ENCODE measurements around the gene IL1R2. TPM values are rescaled to one million over a fixed set of nuclear protein-coding genes. Genes with fewer than 3 reads are reported as not detected.

Gene IL1R2, protein sequence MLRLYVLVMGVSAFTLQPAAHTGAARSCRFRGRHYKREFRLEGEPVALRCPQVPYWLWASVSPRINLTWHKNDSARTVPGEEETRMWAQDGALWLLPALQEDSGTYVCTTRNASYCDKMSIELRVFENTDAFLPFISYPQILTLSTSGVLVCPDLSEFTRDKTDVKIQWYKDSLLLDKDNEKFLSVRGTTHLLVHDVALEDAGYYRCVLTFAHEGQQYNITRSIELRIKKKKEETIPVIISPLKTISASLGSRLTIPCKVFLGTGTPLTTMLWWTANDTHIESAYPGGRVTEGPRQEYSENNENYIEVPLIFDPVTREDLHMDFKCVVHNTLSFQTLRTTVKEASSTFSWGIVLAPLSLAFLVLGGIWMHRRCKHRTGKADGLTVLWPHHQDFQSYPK
- total RNA-seq = 8.9 TPM in 1 of 2 replicates, not detected in the other

DNA sequence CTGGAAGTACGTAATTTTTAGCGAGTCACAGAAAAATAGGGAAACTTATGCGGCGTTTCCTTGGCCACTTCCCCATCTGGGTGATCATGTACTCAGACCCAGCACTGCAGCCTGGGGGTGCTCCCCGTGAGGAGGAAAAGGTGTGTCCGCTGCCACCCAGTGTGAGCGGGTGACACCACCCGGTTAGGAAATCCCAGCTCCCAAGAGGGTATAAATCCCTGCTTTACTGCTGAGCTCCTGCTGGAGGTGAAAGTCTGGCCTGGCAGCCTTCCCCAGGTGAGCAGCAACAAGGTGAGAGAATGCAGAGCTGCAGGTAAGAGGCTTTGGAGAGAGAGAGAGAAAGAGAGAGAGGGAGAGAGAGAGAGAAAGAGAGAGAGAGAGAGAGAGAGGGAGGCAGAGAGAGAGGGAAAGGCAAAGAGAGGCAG lies at the start of gene IL1R2:
Gene IL1R2 (plus strand): TSS at position 240 of the 425 bp plus-strand sequence. CDS start 16,616 bp downstream, outside the sequence.

Other genes with a start within 250 kb of the IL1R2 start
- 1.7 and 4.8 TPM in 2 replicates for gene IL1R1, start 150.8 kb downstream of the IL1R2 start, total RNA-seq
- gene IL1RL2, start 195.1 kb downstream of the IL1R2 start, total RNA-seq = 2.1 and 2.2 TPM in 2 replicates

Measured in tracheal epithelial cell (primary cell).